H1 (cell line): ENCODE measurements around the gene RILPL2. TPM values are rescaled to one million over a fixed set of nuclear protein-coding genes. Genes with fewer than 3 reads are reported as not detected.
"Not testable (repeated sequence)": the region's sequence is repeated elsewhere in the genome, so short reads cannot be mapped to it uniquely, and the experiment has no call there.

ENCODE experiments used
- CTCF ChIA-PET: fragments of 300-600 bp; sonication (Branson Sonifier 250); formaldehyde crosslinking; loops from one replicate; lab custom pipeline; 2021; ENCODE audit not compliant: partially characterized antibody; lab: Charles Lee
- POLR2A ChIA-PET: fragments of 300-600 bp; sonication (Branson Sonifier 250); formaldehyde crosslinking; loops from one replicate; lab custom pipeline; 2021; ENCODE audit warnings: inconsistent platforms; ENCODE audit not compliant: partially characterized antibody; lab: Charles Lee
- DNase-seq, 2 experiments: peaks; one replicate each; pipeline versions ENCODE4 v3.0.0 to v3.0.0-alpha.2; 2010 to 2022; ENCODE audit warnings: low spot score in 2 of 2, low read depth in 1 of 2, mixed read lengths in 1 of 2
- FAIRE-seq: peaks from 2 replicates; lab custom pipeline; 2011; peaks lifted over from hg19 to GRCh38; lab: Jason Lieb, UNC
- H2AFZ ChIP-seq: 2 replicates; pipeline ENCODE4 v1.8.1; 2012; ENCODE audit warnings: low read length, inconsistent platforms
- H2AK5ac ChIP-seq: 2 replicates; pipeline ENCODE4 v1.6.1; 2013; ENCODE audit warnings: low read depth, low read length
- H2BK120ac ChIP-seq: replicated peaks from 2 replicates; pipeline ENCODE3; 2013; ENCODE audit warnings: low read depth, low read length, inconsistent platforms
- H2BK12ac ChIP-seq: 2 replicates; pipeline ENCODE4 v1.6.1; 2013; ENCODE audit warnings: low read depth, low read length
- H2BK15ac ChIP-seq: 2 replicates; pipeline ENCODE4 v1.6.1; 2013; ENCODE audit warnings: low read length
- H2BK20ac ChIP-seq: 2 replicates; pipeline ENCODE4 v1.6.1; 2013; ENCODE audit warnings: low read length
- H2BK5ac ChIP-seq: 2 replicates; pipeline ENCODE4 v1.6.1; 2013; ENCODE audit warnings: low read depth, low read length
- H3K14ac ChIP-seq: 2 replicates; pipeline ENCODE4 v1.6.1; 2013; ENCODE audit warnings: inconsistent platforms; ENCODE audit not compliant: insufficient read length
- H3K18ac ChIP-seq: 2 replicates; pipeline ENCODE4 v1.6.1; 2013; ENCODE audit warnings: low read length; ENCODE audit errors: extremely low read depth
- H3K23ac ChIP-seq: 2 replicates; pipeline ENCODE4 v1.6.1; 2013; ENCODE audit warnings: inconsistent platforms; ENCODE audit not compliant: insufficient read length
- H3K23me2 ChIP-seq: 2 replicates; pipeline ENCODE4 v1.6.1; 2013; ENCODE audit warnings: low read depth, low read length
- H3K27ac ChIP-seq: 2 replicates; pipeline ENCODE4 v1.6.1; 2011; ENCODE audit warnings: low read depth, low read length, inconsistent platforms
- H3K27me3 ChIP-seq, 4 experiments: replicated peaks in 1 of 4; 1 replicate in 1 of 4; 2 replicates in 3 of 4; pipeline versions ENCODE4 v1.6.1 to v1.8.1; 2011 to 2013; ENCODE audit warnings: low read length in 3 of 4, mild to moderate bottlenecking in 3 of 4, inconsistent platforms in 2 of 4, mixed read lengths in 2 of 4, moderate library complexity in 1 of 4; ENCODE audit not compliant: control insufficient read depth in 3 of 4, insufficient read depth in 3 of 4; ENCODE audit errors: extremely low read depth in 1 of 4
- H3K36me3 ChIP-seq, 4 experiments: 2 replicates each; pipeline versions ENCODE4 v1.6.1 to v1.8.1; 2011 to 2013; ENCODE audit warnings: mild to moderate bottlenecking in 4 of 4, low read length in 3 of 4, moderate library complexity in 2 of 4, control low read depth in 1 of 4, inconsistent platforms in 1 of 4; ENCODE audit not compliant: insufficient read depth in 4 of 4, control insufficient read depth in 2 of 4
- H3K4ac ChIP-seq: replicated peaks from 2 replicates; pipeline ENCODE3; 2013; ENCODE audit warnings: low read length, low read depth, mixed read lengths, inconsistent platforms; ENCODE audit not compliant: insufficient read length
- H3K4me1 ChIP-seq, 4 experiments: replicated peaks in 1 of 4; 1 replicate in 1 of 4; 2 replicates in 3 of 4; pipeline versions ENCODE4 v1.6.1 to v1.8.1; 2011 to 2013; ENCODE audit warnings: low read length in 3 of 4, inconsistent platforms in 2 of 4, mixed read lengths in 1 of 4; ENCODE audit not compliant: insufficient read depth in 4 of 4, control insufficient read depth in 3 of 4
- H3K4me2 ChIP-seq, 2 experiments: 2 replicates each; pipeline versions ENCODE4 v1.6.1 to v1.8.1; 2011 to 2013; ENCODE audit warnings: low read depth in 2 of 2, low read length in 2 of 2, control low read depth in 1 of 2, inconsistent platforms in 1 of 2, mild to moderate bottlenecking in 1 of 2; ENCODE audit not compliant: insufficient read depth in 1 of 2
- H3K4me3 ChIP-seq, 4 experiments: fragments of 200-600, 300-600 bp in 1 of 4; sonication (generic), shearing (Covaris generic), sonication (Bioruptor Twin) in 1 of 4; 2 replicates each; pipeline versions ENCODE4 v1.5.1 to v1.8.1; 2011 to 2016; ENCODE audit warnings: low read length in 4 of 4, low read depth in 3 of 4, control low read depth in 2 of 4, inconsistent platforms in 2 of 4, mild to moderate bottlenecking in 2 of 4, mixed read lengths in 1 of 4, moderate library complexity in 1 of 4; ENCODE audit not compliant: insufficient read depth in 2 of 4; ENCODE audit errors: extremely low read depth in 1 of 4
- H3K56ac ChIP-seq: replicated peaks from 2 replicates; pipeline ENCODE3; 2013; ENCODE audit warnings: low read depth, mild to moderate bottlenecking, mixed read lengths, low read length, inconsistent platforms; ENCODE audit not compliant: insufficient read length
- H3K79me1 ChIP-seq: 2 replicates; pipeline ENCODE4 v1.6.1; 2013; ENCODE audit warnings: low read depth, low read length, control low read depth
- H3K79me2 ChIP-seq, 2 experiments: 2 replicates each; pipeline versions ENCODE4 v1.6.1 to v1.8.1; 2012 to 2013; ENCODE audit warnings: low read length in 2 of 2, mild to moderate bottlenecking in 2 of 2, inconsistent platforms in 1 of 2; ENCODE audit not compliant: insufficient read depth in 2 of 2, control insufficient read depth in 1 of 2
- H3K9ac ChIP-seq, 4 experiments: replicated peaks in 1 of 4; 1 replicate in 1 of 4; 2 replicates in 3 of 4; pipeline versions ENCODE4 v1.6.1 to v1.8.1; 2011 to 2013; ENCODE audit warnings: low read depth in 3 of 4, low read length in 3 of 4, control low read depth in 2 of 4, mild to moderate bottlenecking in 2 of 4, moderate library complexity in 2 of 4, inconsistent platforms in 1 of 4; ENCODE audit errors: extremely low read depth in 1 of 4
- H3K9me3 ChIP-seq, 2 experiments: 2 replicates each; pipeline versions ENCODE4 v1.6.1 to v1.8.1; 2012 to 2013; ENCODE audit warnings: mild to moderate bottlenecking in 2 of 2, moderate library complexity in 2 of 2, control low read depth in 1 of 2, inconsistent platforms in 1 of 2, low read depth in 1 of 2, low read length in 1 of 2, mixed read lengths in 1 of 2; ENCODE audit not compliant: insufficient read depth in 2 of 2
- H4K20me1 ChIP-seq, 2 experiments: replicated peaks in 1 of 2; 2 replicates each; pipeline versions ENCODE3 to v1.8.1; 2011 to 2013; ENCODE audit warnings: inconsistent platforms in 2 of 2, low read length in 2 of 2, mild to moderate bottlenecking in 1 of 2; ENCODE audit not compliant: insufficient read depth in 2 of 2, control insufficient read depth in 1 of 2
- H4K5ac ChIP-seq: 2 replicates; pipeline ENCODE4 v1.6.1; 2013; ENCODE audit warnings: low read length, low read depth, mixed read lengths, inconsistent platforms; ENCODE audit not compliant: insufficient read length
- H4K8ac ChIP-seq: 2 replicates; pipeline ENCODE4 v1.8.0; 2013; ENCODE audit warnings: mild to moderate bottlenecking, moderate library complexity, low read length, inconsistent platforms; ENCODE audit not compliant: insufficient read depth; ENCODE audit errors: extremely low read depth
- H4K91ac ChIP-seq: replicated peaks from 2 replicates; pipeline ENCODE3; 2013; ENCODE audit warnings: low read length, mixed read lengths, inconsistent platforms; ENCODE audit not compliant: insufficient read length
- RAD21 ChIP-seq, 2 experiments: IDR thresholded peaks in 1 of 2; conservative IDR thresholded peaks in 1 of 2; 2 replicates each; pipeline ENCODE4 v1.6.1; 2011; ENCODE audit warnings: low read depth in 2 of 2, low read length in 2 of 2, improper control_type of control experiment in 1 of 2, inconsistent platforms in 1 of 2, mild to moderate bottlenecking in 1 of 2, moderate library complexity in 1 of 2
- whole genome bisulfite sequencing, 2 experiments: shearing (Covaris generic) in 1 of 2; methylation state at CpG; one replicate each; pipeline versions ENCODE4 v1.1.6 to v1.1.7; 2013 to 2015; ENCODE audit warnings: low lambda C conversion rate in 2 of 2, mixed read lengths in 2 of 2, inconsistent platforms in 1 of 2, low coverage in 1 of 2, missing lambda C conversion rate in 1 of 2; ENCODE audit not compliant: insufficient replicate concordance in 2 of 2, insufficient coverage in 1 of 2, insufficient read length in 1 of 2; ENCODE audit errors: extremely low coverage in 1 of 2, missing lambda C conversion rate in 1 of 2; 5-methylcytosine and 5-hydroxymethylcytosine counted together
- polyA plus RNA-seq, 7 experiments: library from polyadenylated mRNA; depleted of rRNA in 3 of 7; stranded (reverse) in 5 of 7; unstranded in 2 of 7; fragments of >200 nt in 5 of 7; fragments of 200-250 nt in 2 of 7; gene quantifications; 1 replicate in 5 of 7; 2 replicates in 1 of 7; 4 replicates in 1 of 7; pipeline versions ENCODE4 v1.2.1 to v1.2.3, GENCODE V29; 2011 to 2013; ENCODE audit warnings: missing spikeins in 2 of 7, mixed read lengths in 2 of 7
- total RNA-seq: library from RNA; stranded (reverse); fragmentation: NEBNext Ultra II Directional; extraction: Animal tissue kit (Norgen Biotek cat#: 25700); gene quantifications from 2 replicates; pipeline ENCODE4 v1.2.1, GENCODE V29; 2021
- TF ChIP-seq, protein P1 (sequence below), 3 experiments: IDR thresholded peaks; 1 replicate in 2 of 3; 2 replicates in 1 of 3; pipeline versions ENCODE4 v1.5.1 to v1.6.1; 2011; ENCODE audit warnings: low read length in 3 of 3, mild to moderate bottlenecking in 3 of 3, inconsistent platforms in 2 of 3, low read depth in 1 of 3, moderate library complexity in 1 of 3; ENCODE audit not compliant: insufficient read depth in 1 of 3; ENCODE audit errors: control extremely low read depth in 1 of 3

The RILPL2 gene
- total and polyA plus RNA-seq, 2 of the 8 experiments (the other 6 are each of a cell fraction or from before 2014, with no cell fraction given), result 0.77 to 1.4 TPM

DNA sequence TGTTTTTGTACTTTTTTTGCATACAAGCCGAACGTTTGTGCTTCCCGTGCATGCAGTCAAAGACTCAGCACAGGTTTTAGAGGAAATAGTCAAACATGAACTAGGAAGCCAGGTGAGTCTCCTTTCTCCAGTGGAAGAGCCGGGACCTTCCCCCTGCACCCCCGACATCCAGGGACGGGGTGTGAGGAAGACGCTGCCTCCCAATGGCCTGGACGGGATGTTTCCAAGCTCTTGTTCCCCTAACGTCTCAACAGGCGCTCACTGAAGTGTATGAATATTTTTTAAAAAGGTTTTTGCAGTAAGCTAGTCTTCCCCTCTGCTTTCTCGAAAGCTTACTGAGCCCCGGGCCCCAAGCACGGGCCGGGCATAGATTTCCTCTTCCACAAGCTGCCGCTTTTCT is 28.6 kb downstream of the RILPL2 start:
- WGBS, 2 experiments, result 84% methylated on average over 12 of the region's 15 CpGs; no CpG with 5 or more reads in 1 of the 2 experiments
- TF ChIP-seq, protein P1, sequence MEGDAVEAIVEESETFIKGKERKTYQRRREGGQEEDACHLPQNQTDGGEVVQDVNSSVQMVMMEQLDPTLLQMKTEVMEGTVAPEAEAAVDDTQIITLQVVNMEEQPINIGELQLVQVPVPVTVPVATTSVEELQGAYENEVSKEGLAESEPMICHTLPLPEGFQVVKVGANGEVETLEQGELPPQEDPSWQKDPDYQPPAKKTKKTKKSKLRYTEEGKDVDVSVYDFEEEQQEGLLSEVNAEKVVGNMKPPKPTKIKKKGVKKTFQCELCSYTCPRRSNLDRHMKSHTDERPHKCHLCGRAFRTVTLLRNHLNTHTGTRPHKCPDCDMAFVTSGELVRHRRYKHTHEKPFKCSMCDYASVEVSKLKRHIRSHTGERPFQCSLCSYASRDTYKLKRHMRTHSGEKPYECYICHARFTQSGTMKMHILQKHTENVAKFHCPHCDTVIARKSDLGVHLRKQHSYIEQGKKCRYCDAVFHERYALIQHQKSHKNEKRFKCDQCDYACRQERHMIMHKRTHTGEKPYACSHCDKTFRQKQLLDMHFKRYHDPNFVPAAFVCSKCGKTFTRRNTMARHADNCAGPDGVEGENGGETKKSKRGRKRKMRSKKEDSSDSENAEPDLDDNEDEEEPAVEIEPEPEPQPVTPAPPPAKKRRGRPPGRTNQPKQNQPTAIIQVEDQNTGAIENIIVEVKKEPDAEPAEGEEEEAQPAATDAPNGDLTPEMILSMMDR (IDR thresholded peaks at IDR 0.05; ENCODE audit: control extremely low read depth in 1 of 3, insufficient read depth in 1 of 3, low read depth in 1 of 3, low read length in 3 of 3), result peak in 1 of 3 experiments; percentile 4; a peak in 1 of 4 replicates
- TF ChIP-seq RAD21 (IDR thresholded peaks at IDR 0.05 in 1 of 2, conservative IDR thresholded peaks at IDR 0.05 in 1 of 2; ENCODE audit: low read depth in 2 of 2, low read length in 2 of 2), result peak in 1 of 2 experiments; percentile 8; a peak in 1 of 4 replicates
- H2BK120ac ChIP-seq, H2AK5ac ChIP-seq, H3K56ac ChIP-seq, H4K91ac ChIP-seq, H3K4ac ChIP-seq, FAIRE-seq, H3K9ac ChIP-seq, H3K79me2 ChIP-seq, H4K5ac ChIP-seq, H3K9me3 ChIP-seq, H3K4me2 ChIP-seq, H2BK12ac ChIP-seq, H3K23me2 ChIP-seq, H3K4me1 ChIP-seq, H2AFZ ChIP-seq, H3K23ac ChIP-seq, POLR2A ChIA-PET, H3K27ac ChIP-seq, H2BK5ac ChIP-seq, H3K14ac ChIP-seq, H3K79me1 ChIP-seq, H2BK15ac ChIP-seq, H3K4me3 ChIP-seq, DNase-seq, H2BK20ac ChIP-seq, H3K18ac ChIP-seq, H4K8ac ChIP-seq: not testable (repeated sequence)
- Histone ChIP-seq H3K27me3 (peaks cover 9 to 16% (median 15%) of the 10 kb centered on the region in 4 experiments), H4K20me1 (peaks cover 11 to 12% of the 10 kb centered on the region in 2 experiments), H3K36me3 (peaks cover 2 to 22% (median 10%) of the 10 kb centered on the region in 4 experiments; a peak in 7 of 8 replicates)
- CTCF ChIA-PET, result interaction anchor here (0.6 kb wide), 1 partner anchor 367 kb away, joined by 3 read pairs; no protein-coding TSS in a partner anchor
